Inflammatory macrophage treated with lipopolysaccharide for 4 hours (primary cell): ENCODE measurements around the gene CNGA4.
"Not testable (repeated sequence)": the region's sequence is repeated elsewhere in the genome, so short reads cannot be mapped to it uniquely, and the experiment has no call there.

ENCODE experiments used
- DNase-seq: peaks from one replicate; pipeline ENCODE4 v3.0.0-alpha.2; 2020

The CNGA4 gene

DNA sequence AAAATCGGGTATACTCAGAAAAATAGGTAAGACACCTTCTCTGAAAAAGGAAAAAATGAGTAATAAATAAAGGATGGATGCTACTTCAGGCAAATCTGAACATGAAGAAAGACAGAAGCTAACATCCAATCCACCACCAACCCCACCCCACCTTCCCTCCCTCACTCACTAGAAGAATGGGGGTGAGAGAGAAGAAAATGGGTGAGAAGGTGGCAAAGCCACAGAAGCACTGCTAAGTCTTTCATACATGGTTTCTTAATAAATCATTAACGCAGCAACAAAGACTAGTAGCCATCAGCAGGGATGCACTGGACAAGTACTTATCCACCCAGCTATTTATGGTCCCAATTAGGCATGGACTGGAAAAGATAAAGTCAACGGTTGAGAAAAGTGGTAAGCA lies 10.4 kb upstream of the CNGA4 start:
- no peak for DNase-seq

DNA sequence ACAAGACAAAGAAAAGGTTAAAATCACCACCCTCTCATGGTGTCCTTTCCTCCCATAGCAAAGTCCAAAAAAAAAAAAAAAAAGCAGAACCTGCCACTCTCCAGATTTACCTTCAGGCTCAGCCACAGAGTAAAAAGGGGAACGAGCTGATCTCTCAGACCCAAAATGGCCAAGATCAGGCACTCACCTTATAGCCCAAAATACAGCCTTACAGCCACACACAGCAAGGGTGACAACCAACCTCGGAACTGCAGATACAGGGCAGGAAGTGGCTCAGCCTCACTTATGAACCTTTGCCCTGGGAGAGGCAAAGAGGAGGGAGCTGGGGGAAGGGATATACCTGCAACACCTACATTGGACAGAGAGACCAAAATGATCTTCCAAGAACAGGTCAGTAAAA lies 9.0 kb upstream of the CNGA4 start:
- DNase-seq: no peak

DNA sequence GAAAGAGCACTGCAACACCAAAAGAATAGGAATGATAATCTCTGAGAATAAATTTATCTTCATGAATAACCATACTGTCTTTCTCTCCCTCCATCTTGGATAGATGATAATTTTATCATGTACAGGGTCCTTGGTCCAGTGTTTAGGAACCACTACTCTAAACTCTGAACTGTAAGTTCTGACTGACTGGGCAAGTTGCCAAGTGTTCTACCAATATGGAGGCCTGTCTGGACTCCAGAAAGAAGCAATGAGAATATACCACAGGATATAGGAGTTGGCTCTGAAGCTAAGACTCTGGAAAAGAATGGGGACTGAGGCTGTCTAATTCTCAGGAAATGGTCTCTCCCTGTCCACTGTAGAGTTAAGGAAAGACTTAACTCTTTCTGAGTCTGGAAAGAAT lies 6.0 kb upstream of the CNGA4 start:
- no peak for DNase-seq

DNA sequence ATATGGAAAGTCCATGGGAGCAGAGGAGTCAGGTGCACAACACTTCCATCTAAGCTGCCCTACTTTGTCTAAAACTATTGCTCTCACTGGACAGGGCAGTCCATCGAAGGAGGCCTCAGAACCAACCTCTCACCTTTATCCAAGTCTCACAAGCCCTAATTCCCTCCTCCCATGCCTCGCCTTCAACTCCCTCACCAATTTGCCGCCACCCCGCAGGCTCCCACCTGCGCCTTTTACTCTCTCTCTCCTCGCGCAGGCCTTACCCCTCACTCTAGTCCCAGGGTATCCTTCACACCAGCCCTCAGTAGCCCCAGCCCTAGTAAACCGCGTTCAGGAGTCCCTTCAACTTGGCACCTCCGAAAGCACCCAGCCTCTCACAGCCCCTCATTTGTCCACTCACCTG lies 4.9 kb upstream of the CNGA4 start:
- no peak for DNase-seq

DNA sequence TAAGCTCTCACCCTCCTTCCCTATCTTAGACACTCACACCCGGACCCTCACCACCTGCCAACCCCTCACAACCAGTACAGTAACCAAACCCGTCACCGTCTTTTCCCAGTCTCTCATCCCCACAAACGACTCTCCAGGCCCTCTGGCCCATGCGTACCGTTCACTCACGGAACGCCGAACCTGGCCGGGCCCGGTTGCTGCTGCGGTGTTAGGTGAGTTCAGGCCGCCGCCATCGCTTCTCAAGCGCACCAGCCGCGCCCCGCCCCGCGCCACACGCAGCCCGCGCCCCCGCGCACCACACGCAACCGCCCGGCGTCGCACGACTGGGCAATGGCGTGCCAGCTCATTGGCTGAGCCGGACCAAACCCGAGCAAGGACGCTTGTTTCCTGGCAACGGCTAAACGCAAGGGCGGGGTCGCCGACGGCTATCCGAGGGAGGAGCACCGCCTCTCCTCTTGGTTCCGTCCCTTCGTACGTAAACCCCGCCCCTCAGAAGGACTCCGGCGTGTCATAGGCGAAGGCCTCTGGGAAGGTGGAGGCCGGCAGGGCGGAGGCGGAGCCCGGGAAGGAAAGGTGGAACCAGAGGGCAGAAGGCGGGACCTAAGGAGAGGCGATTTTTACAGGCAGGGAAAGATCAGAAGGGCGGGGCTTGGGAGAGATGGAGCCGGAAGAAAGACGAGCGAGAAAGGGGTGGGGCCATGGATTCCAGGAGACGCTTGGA lies 4.3 kb upstream of the CNGA4 start, which contains the start of gene FHIP1B:
Gene FHIP1B, minus strand, starts transcription at position 250 of the 721 bp plus-strand sequence. CDS start 10,120 bp downstream, outside the sequence.
- DNase-seq: peak; percentile 100

DNA sequence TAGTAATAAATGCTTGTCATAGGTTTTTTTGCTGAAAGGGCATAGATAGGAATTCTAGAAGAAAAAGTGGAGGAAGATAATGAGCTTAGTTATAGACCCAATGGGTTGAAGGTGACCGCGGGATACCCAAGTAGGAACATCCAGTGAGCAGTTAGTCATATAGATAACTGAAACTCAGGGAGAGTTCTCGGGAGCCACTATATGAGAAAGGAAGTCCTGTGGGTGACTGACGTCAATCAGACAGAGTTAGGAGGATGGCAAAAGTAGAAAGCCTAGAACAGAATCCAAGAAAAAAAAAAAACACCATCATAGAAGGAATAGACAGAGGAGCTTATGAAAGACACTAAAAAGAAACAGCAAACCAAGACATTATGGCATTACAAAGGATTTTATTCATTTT lies 1.6 kb upstream of the CNGA4 start:
- DNase-seq: peak; percentile 86

DNA sequence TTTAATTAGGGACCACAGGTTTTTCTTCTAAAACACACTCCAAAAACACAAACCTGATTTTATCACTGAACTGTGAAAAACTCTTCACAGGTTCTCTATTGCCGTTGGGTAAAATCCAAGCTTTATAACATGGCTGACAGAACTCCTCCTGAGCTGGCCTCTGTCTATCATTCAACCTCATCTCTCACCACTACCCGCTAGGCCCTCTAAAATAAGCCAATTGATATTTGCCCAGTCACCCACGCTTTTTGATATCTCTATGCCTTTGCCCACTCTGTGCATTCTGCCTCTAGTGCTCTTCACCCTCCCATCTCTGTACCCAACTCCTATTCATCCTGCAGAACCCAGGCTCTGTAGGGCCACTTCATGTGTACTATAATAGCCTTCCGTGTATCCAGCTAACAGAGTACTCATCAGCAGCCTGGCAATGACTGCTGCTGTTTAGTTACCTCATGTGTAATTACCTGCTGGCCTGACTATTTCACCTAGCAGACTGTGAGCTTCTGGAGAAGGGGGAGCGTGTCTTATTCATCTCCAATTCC lies 1.1 kb upstream of the CNGA4 start:
- no peak for DNase-seq

DNA sequence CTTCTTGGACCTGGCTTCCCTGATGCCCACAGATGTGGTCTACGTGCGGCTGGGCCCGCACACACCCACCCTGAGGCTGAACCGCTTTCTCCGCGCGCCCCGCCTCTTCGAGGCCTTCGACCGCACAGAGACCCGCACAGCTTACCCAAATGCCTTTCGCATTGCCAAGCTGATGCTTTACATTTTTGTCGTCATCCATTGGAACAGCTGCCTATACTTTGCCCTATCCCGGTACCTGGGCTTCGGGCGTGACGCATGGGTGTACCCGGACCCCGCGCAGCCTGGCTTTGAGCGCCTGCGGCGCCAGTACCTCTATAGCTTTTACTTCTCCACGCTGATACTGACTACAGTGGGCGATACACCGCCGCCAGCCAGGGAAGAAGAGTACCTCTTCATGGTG lies 1.2 kb downstream of the CNGA4 start:
- DNase-seq: no peak

DNA sequence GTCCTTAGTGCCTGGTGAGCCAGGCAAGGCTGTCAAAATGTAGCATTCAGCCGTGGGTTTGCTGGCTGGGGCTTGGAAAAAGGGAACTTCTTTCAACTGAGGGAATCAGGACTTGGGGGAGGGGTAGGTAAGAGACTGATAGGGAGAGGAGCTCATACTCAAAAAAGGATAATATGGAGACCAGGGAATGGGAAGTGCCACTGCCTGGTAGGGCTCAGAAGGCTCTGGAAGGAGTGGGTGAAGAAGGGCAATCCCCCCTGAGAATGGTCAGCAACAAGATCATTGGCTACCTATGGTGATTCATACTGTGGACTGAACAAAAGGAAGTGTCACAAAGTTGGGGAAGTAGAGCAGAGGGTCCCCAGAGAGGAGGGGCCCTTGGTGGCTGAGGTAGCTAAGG lies 1.9 kb downstream of the CNGA4 start:
- peak; percentile 29 for DNase-seq

DNA sequence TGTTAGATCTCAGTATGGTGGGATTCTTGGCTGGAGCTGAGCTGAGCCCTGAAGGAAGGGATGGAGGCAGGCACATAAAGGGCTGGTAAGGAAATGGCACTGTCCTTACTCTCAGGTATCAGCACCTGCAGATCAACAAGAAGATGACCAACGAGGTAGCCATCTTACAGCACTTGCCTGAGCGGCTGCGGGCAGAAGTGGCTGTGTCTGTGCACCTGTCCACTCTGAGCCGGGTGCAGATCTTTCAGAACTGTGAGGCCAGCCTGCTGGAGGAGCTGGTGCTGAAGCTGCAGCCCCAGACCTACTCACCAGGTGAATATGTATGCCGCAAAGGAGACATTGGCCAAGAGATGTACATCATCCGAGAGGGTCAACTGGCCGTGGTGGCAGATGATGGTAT lies 2.4 kb downstream of the CNGA4 start:
- DNase-seq: no peak

DNA sequence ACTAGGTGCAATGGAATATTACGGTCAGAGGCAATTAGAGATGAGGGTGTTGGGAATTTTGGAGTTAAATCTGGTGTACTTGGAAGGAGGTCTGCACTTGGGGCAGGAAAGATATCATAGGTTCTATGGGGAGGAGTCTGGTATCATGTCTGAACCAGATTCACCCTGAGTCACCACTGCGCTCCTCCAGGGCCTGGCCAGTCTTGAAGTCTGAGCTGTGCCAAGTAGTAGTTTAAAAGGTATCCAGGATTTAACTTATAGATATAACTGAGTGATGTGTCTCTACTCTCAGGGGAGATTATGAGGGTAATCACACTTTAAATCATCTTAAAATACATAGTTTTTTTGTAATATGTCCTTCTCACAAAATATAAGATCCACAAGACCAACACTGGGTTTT lies 6.6 kb downstream of the CNGA4 start:
- DNase-seq: no peak

DNA sequence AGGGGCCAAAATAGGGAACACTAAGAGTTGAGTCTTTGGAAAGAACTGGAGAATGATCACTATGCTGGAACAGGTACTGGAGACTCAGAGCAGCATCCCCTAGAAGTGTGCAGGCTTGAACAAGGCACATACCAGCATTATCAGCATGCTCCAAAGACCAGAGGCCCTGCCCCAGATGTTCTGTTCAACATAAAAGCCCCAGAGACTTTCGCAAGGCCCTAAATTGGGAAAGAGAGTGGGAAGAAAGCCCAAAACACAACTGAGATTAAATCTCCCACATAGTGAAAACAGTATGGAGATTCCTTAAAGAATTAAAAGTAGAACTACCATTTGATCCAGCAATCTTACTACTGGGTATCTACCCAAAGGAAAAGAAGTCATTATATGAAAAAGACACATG lies 9.4 kb downstream of the CNGA4 start:
- DNase-seq: peak; percentile 24

DNA sequence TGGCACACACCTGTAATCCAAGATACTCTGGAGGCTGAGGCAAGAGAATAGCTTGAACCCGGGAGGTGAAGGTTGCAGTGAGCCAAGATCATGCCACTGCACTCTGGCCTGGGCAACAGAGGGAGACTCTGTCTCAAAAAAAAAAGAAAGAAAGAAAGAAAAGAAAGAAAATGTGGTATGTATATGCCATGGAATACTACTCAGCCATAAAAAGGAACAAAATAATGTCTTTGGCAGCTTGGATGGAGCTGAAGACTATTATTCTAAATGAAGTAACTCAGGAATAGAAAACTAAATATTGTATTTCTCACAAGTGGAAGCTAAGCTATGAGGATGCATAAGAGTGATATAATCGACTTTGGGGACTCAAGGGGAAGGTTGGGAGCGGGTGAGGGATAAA lies 10.0 kb downstream of the CNGA4 start:
- not testable (repeated sequence) for DNase-seq

DNA sequence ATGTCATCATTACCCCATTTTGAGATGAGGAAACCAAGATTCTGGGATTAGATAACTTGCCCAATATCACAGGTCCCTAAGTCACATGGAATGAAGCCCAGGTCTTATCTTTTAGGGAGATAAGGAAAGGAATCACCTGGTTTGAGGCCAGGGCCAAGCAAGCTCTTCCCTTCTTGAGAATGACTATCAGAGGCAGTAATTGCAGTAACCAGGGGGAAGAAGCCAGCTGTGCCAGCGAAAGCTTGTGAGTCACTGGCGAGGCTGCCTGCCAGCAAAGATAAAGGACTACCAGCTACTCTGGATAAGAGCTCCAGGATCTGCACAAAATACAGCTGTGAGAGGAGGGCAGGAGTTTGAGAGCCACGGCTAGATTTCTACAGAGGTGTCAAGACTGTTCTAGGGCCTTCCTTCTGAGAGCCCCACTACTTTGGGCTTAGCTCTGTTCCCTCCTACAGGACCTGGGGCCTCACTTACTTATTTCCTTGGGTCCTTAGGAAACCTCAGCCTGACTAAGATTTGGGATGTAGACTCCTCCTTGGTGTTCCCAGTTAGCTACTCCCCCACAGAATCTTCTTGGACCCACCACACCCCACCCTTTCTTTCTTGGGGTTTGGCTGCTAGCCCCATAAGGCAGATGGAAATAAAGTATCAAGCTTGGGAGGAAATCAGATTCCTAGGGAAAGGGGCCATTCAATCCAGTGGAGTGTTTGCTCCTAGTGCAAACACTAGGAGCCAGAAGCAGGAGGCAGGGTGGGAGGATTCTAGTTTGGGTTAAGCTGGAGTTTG lies 11.1 kb downstream of the CNGA4 start:
- no peak for DNase-seq

DNA sequence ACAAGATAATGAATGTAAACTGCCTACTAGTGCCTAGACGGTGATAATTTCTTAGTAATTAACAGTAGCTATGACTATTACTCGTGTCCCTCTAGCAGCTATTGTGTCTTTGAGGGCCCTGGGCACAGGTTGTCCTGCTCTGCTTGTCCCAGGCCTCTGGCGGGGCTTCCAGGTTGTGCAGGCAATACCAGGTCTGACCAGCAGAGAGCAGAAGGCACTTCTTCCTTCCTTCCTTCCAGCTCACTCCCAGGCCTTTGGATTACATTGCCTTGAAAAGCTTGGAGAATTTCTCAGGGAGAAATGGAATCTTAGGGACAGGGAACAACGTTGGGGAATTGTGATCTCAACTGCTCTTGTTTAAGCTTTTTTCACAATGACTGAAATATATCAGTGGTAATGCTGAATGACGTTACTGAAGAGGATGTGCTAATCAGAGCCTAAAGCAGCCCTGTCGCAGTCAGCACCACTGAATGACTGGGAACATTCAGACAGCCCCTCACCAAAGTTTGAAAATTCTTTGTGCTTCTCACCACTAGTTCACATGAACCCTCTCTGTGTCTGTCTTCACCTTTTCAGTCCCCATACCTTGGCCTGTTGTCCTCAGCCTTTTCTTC lies 12.3 kb downstream of the CNGA4 start:
- DNase-seq: peak; percentile 48

DNA sequence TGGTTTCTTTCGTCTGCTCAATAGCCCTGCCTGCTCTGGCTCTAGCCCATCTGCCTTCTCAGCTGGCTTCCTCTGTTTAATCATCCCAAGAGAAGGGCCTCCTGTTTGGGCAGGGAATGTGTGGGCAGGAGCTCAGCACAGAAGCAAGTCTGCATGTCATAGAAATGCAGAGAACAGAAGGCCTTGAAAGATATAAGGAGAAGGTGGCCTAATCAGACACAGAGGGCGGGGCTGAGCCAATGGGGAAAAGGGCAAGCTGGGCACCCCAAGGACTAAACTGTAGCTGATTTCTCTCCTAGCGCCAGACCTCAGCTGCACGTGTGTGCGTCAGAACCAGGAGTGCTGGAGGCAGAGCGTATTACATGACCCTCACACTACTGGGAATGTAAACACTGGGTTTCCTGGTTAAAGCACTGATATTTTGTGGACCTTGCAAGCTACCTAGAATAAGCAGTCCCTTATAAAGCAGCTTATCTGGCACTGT lies 13.1 kb downstream of the CNGA4 start:
- DNase-seq: no peak

DNA sequence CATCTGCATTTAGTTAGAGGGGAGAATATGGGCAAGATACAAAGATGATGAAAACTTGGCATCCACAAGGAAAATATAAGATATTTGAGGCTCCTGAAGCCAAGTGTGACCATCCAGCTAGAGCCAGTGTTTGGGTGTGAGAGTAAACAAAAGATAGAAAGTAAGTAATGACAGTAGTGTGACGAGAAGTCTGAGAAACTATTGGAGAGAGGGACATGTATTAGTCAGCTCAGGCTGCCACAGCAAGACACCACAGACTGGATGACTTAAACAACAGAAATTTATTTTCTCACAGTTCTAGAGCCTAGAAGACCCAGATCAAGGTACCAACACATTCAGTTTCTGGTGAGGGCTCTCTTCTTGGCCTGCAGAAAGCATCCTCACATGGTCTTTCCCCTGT lies 14.3 kb downstream of the CNGA4 start:
- no peak for DNase-seq

DNA sequence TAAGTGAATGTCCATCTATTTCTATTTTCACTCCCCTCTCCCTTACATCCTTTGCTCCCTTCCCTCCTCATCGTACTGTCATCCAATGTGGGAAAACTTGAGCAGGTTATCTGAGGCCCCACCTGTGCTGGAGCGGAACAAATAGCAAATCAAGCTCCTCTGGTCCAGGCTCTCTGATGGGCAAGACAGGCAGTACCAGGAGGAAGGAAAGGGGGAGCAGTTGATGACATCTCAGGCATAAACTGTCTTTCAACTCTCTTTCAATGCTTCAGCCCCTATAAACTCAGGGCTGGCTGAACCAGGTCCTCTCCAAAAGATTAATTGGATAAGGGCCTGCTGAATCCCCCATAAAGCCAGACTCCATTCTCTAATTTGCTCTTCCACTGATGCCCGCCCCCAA lies 19.3 kb downstream of the CNGA4 start:
- DNase-seq: no peak

DNA sequence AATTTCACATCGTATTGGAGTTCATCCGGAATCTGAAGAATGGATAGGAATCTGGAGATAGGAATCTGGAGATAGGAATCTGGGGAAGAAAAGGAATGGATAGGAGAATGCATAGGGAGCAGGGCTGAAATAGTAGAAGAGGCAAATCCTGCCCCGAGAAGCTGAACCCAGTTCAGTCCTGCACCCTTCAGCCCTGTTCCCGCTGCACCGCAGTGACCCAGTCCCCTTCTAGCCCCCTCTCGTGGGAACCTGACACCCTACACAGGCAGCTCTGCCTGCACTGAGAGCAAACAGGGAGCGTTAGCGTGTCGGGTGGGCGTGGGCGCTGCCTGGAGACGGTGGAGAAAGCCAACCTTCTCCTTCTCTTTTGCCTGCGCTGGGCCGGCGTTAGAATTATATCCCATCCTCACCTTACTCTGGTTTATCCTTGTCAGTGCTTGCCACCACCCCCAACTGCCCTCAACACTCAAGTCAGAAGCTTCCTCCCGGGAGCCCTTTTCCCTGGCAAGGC lies 19.7 kb downstream of the CNGA4 start:
- DNase-seq: peak; percentile 19

DNA sequence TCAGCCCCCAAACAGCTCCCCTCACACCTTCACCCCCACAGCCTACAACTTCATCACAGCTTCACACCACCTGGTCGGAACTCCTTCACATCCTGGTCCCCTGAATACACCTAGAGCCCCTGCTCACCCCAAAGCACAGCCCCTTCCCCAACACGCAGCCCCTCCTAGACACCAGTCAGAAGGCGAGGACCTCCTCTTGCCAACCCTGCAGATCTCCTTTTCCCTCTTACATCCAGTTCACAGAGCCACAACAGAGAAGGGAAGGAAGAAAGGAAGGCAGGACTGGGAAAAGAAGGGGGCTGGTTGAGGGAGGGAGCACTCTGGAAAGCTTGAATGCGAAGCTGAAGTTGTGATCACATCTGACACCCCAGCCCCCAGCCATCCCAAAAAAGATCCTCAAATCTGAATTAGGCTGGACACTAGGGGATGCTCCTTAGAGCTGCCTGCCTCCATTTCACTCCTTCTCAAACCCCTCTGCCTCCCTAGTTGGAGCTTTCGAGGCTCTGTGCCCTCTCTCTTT lies 21.4 kb downstream of the CNGA4 start:
- DNase-seq: no peak

DNA sequence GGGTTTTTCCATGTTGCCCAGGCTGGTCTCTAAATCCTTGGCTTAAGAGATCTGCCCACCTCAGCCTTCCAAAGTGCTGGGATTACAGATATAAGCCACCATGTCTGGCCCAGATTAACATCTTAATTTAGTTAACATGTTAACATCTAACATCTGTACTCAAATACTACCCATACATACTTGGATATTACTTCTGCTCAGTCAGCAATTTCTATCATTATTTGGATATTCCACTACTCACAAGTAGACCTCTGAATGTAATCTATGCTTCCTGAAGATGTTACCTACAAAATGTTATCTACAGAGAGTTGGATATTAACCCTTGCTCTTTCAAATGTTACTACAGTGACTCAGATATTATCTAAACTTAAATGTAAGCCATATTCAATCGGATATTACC lies 24.8 kb downstream of the CNGA4 start:
- no peak for DNase-seq

DNA sequence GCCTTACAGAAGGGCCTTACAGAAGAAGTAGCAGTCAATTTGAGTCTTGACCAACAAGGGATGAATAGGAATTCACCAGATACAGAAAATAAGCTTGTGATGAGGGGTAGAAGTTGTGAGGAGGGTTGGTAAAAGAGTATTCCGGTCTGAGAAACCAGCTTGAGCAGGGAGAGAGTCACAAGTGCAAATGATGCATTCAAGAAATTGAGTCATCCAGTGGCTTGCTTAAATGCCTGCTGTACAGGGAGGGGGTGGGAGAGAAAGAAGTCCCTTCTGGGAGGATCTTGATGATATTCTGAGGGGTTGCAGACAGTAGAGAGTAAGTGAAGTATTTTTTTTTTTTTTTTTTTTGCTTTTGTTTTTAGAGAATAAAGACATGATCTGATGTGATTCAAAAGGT lies 29.9 kb downstream of the CNGA4 start:
- peak; percentile 34 for DNase-seq

DNA sequence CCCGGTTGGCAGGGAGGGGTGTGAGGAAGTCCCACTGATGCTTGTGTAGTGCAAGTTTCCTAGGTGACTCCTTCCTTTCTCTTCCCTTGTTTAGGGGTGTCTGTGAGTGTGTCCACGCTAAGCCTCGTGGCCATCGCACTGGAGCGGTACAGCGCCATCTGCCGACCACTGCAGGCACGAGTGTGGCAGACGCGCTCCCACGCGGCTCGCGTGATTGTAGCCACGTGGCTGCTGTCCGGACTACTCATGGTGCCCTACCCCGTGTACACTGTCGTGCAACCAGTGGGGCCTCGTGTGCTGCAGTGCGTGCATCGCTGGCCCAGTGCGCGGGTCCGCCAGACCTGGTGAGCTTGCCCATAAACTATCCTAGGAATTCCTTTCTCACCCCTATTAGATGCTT lies 31.1 kb downstream of the CNGA4 start:
- no peak for DNase-seq
